H1 (cell line): ENCODE data around the gene OR2K2. TPM values are rescaled to one million over a fixed set of nuclear protein-coding genes. Genes with fewer than 3 reads are reported as not detected.

Experiments
- CTCF ChIA-PET: fragments of 300-600 bp; sonication (Branson Sonifier 250); formaldehyde crosslinking; loops from one replicate; lab custom pipeline; 2021; ENCODE audit not compliant: partially characterized antibody; lab: Charles Lee
- POLR2A ChIA-PET: fragments of 300-600 bp; sonication (Branson Sonifier 250); formaldehyde crosslinking; loops from one replicate; lab custom pipeline; 2021; ENCODE audit warnings: inconsistent platforms; ENCODE audit not compliant: partially characterized antibody; lab: Charles Lee
- DNase-seq, 2 experiments: peaks; one replicate each; pipeline versions ENCODE4 v3.0.0 to v3.0.0-alpha.2; 2010 to 2022; ENCODE audit warnings: low spot score in 2 of 2, low read depth in 1 of 2, mixed read lengths in 1 of 2
- FAIRE-seq: peaks from 2 replicates; lab custom pipeline; 2011; peaks lifted over from hg19 to GRCh38; lab: Jason Lieb, UNC
- H2AFZ ChIP-seq: 2 replicates; pipeline ENCODE4 v1.8.1; 2012; ENCODE audit warnings: low read length, inconsistent platforms
- H2AK5ac ChIP-seq: 2 replicates; pipeline ENCODE4 v1.6.1; 2013; ENCODE audit warnings: low read depth, low read length
- H2BK120ac ChIP-seq: replicated peaks from 2 replicates; pipeline ENCODE3; 2013; ENCODE audit warnings: low read depth, low read length, inconsistent platforms
- H2BK12ac ChIP-seq: 2 replicates; pipeline ENCODE4 v1.6.1; 2013; ENCODE audit warnings: low read depth, low read length
- H2BK15ac ChIP-seq: 2 replicates; pipeline ENCODE4 v1.6.1; 2013; ENCODE audit warnings: low read length
- H2BK20ac ChIP-seq: 2 replicates; pipeline ENCODE4 v1.6.1; 2013; ENCODE audit warnings: low read length
- H2BK5ac ChIP-seq: 2 replicates; pipeline ENCODE4 v1.6.1; 2013; ENCODE audit warnings: low read depth, low read length
- H3K14ac ChIP-seq: 2 replicates; pipeline ENCODE4 v1.6.1; 2013; ENCODE audit warnings: inconsistent platforms; ENCODE audit not compliant: insufficient read length
- H3K18ac ChIP-seq: 2 replicates; pipeline ENCODE4 v1.6.1; 2013; ENCODE audit warnings: low read length; ENCODE audit errors: extremely low read depth
- H3K23ac ChIP-seq: 2 replicates; pipeline ENCODE4 v1.6.1; 2013; ENCODE audit warnings: inconsistent platforms; ENCODE audit not compliant: insufficient read length
- H3K23me2 ChIP-seq: 2 replicates; pipeline ENCODE4 v1.6.1; 2013; ENCODE audit warnings: low read depth, low read length
- H3K27ac ChIP-seq: 2 replicates; pipeline ENCODE4 v1.6.1; 2011; ENCODE audit warnings: low read depth, low read length, inconsistent platforms
- H3K27me3 ChIP-seq, 4 experiments: replicated peaks in 1 of 4; 1 replicate in 1 of 4; 2 replicates in 3 of 4; pipeline versions ENCODE4 v1.6.1 to v1.8.1; 2011 to 2013; ENCODE audit warnings: low read length in 3 of 4, mild to moderate bottlenecking in 3 of 4, inconsistent platforms in 2 of 4, mixed read lengths in 2 of 4, moderate library complexity in 1 of 4; ENCODE audit not compliant: control insufficient read depth in 3 of 4, insufficient read depth in 3 of 4; ENCODE audit errors: extremely low read depth in 1 of 4
- H3K36me3 ChIP-seq, 4 experiments: 2 replicates each; pipeline versions ENCODE4 v1.6.1 to v1.8.1; 2011 to 2013; ENCODE audit warnings: mild to moderate bottlenecking in 4 of 4, low read length in 3 of 4, moderate library complexity in 2 of 4, control low read depth in 1 of 4, inconsistent platforms in 1 of 4; ENCODE audit not compliant: insufficient read depth in 4 of 4, control insufficient read depth in 2 of 4
- H3K4ac ChIP-seq: replicated peaks from 2 replicates; pipeline ENCODE3; 2013; ENCODE audit warnings: low read length, low read depth, mixed read lengths, inconsistent platforms; ENCODE audit not compliant: insufficient read length
- H3K4me1 ChIP-seq, 4 experiments: replicated peaks in 1 of 4; 1 replicate in 1 of 4; 2 replicates in 3 of 4; pipeline versions ENCODE4 v1.6.1 to v1.8.1; 2011 to 2013; ENCODE audit warnings: low read length in 3 of 4, inconsistent platforms in 2 of 4, mixed read lengths in 1 of 4; ENCODE audit not compliant: insufficient read depth in 4 of 4, control insufficient read depth in 3 of 4
- H3K4me2 ChIP-seq, 2 experiments: 2 replicates each; pipeline versions ENCODE4 v1.6.1 to v1.8.1; 2011 to 2013; ENCODE audit warnings: low read depth in 2 of 2, low read length in 2 of 2, control low read depth in 1 of 2, inconsistent platforms in 1 of 2, mild to moderate bottlenecking in 1 of 2; ENCODE audit not compliant: insufficient read depth in 1 of 2
- H3K4me3 ChIP-seq, 4 experiments: fragments of 200-600, 300-600 bp in 1 of 4; sonication (generic), shearing (Covaris generic), sonication (Bioruptor Twin) in 1 of 4; 2 replicates each; pipeline versions ENCODE4 v1.5.1 to v1.8.1; 2011 to 2016; ENCODE audit warnings: low read length in 4 of 4, low read depth in 3 of 4, control low read depth in 2 of 4, inconsistent platforms in 2 of 4, mild to moderate bottlenecking in 2 of 4, mixed read lengths in 1 of 4, moderate library complexity in 1 of 4; ENCODE audit not compliant: insufficient read depth in 2 of 4; ENCODE audit errors: extremely low read depth in 1 of 4
- H3K56ac ChIP-seq: replicated peaks from 2 replicates; pipeline ENCODE3; 2013; ENCODE audit warnings: low read depth, mild to moderate bottlenecking, mixed read lengths, low read length, inconsistent platforms; ENCODE audit not compliant: insufficient read length
- H3K79me1 ChIP-seq: 2 replicates; pipeline ENCODE4 v1.6.1; 2013; ENCODE audit warnings: low read depth, low read length, control low read depth
- H3K79me2 ChIP-seq, 2 experiments: 2 replicates each; pipeline versions ENCODE4 v1.6.1 to v1.8.1; 2012 to 2013; ENCODE audit warnings: low read length in 2 of 2, mild to moderate bottlenecking in 2 of 2, inconsistent platforms in 1 of 2; ENCODE audit not compliant: insufficient read depth in 2 of 2, control insufficient read depth in 1 of 2
- H3K9ac ChIP-seq, 4 experiments: replicated peaks in 1 of 4; 1 replicate in 1 of 4; 2 replicates in 3 of 4; pipeline versions ENCODE4 v1.6.1 to v1.8.1; 2011 to 2013; ENCODE audit warnings: low read depth in 3 of 4, low read length in 3 of 4, control low read depth in 2 of 4, mild to moderate bottlenecking in 2 of 4, moderate library complexity in 2 of 4, inconsistent platforms in 1 of 4; ENCODE audit errors: extremely low read depth in 1 of 4
- H3K9me3 ChIP-seq, 2 experiments: 2 replicates each; pipeline versions ENCODE4 v1.6.1 to v1.8.1; 2012 to 2013; ENCODE audit warnings: mild to moderate bottlenecking in 2 of 2, moderate library complexity in 2 of 2, control low read depth in 1 of 2, inconsistent platforms in 1 of 2, low read depth in 1 of 2, low read length in 1 of 2, mixed read lengths in 1 of 2; ENCODE audit not compliant: insufficient read depth in 2 of 2
- H4K20me1 ChIP-seq, 2 experiments: replicated peaks in 1 of 2; 2 replicates each; pipeline versions ENCODE3 to v1.8.1; 2011 to 2013; ENCODE audit warnings: inconsistent platforms in 2 of 2, low read length in 2 of 2, mild to moderate bottlenecking in 1 of 2; ENCODE audit not compliant: insufficient read depth in 2 of 2, control insufficient read depth in 1 of 2
- H4K5ac ChIP-seq: 2 replicates; pipeline ENCODE4 v1.6.1; 2013; ENCODE audit warnings: low read length, low read depth, mixed read lengths, inconsistent platforms; ENCODE audit not compliant: insufficient read length
- H4K8ac ChIP-seq: 2 replicates; pipeline ENCODE4 v1.8.0; 2013; ENCODE audit warnings: mild to moderate bottlenecking, moderate library complexity, low read length, inconsistent platforms; ENCODE audit not compliant: insufficient read depth; ENCODE audit errors: extremely low read depth
- H4K91ac ChIP-seq: replicated peaks from 2 replicates; pipeline ENCODE3; 2013; ENCODE audit warnings: low read length, mixed read lengths, inconsistent platforms; ENCODE audit not compliant: insufficient read length
- BACH1 ChIP-seq: IDR thresholded peaks from 2 replicates; pipeline ENCODE4 v1.6.1; 2012; ENCODE audit warnings: low read length, improper control_type of control experiment
- CBX8 ChIP-seq: fragments of 300-800, 300-1000 bp; sonication (generic); IDR thresholded peaks from 2 replicates; pipeline ENCODE4 v1.7.1; 2016; ENCODE audit warnings: low read depth, low read length, borderline replicate concordance
- EP300 ChIP-seq, 2 experiments: IDR thresholded peaks; 1 replicate in 1 of 2; 2 replicates in 1 of 2; pipeline ENCODE4 v1.6.1; 2011 to 2012; ENCODE audit warnings: low read depth in 2 of 2, low read length in 2 of 2, mild to moderate bottlenecking in 2 of 2, borderline replicate concordance in 1 of 2, inconsistent platforms in 1 of 2, moderate library complexity in 1 of 2
- FOSL1 ChIP-seq: IDR thresholded peaks from 2 replicates; pipeline ENCODE4 v1.6.1; 2011; ENCODE audit warnings: mild to moderate bottlenecking, low read depth, low read length, moderate library complexity; ENCODE audit not compliant: insufficient read depth
- JUND ChIP-seq: IDR thresholded peaks from 2 replicates; pipeline ENCODE4 v1.6.1; 2011; ENCODE audit warnings: mild to moderate bottlenecking, improper control_type of control experiment, low read length
- RNF2 ChIP-seq: fragments of 200-900, 300-1000 bp; sonication (generic); IDR thresholded peaks from 2 replicates; pipeline ENCODE4 v1.7.1; 2016; ENCODE audit warnings: borderline replicate concordance, low read depth, mild to moderate bottlenecking, antibody characterized with exemption, low read length; ENCODE audit not compliant: poor library complexity, severe bottlenecking; ENCODE audit errors: missing control alignments
- RXRA ChIP-seq: IDR thresholded peaks from 2 replicates; pipeline ENCODE4 v1.6.1; 2011; ENCODE audit warnings: low read depth, mild to moderate bottlenecking, low read length, moderate library complexity; ENCODE audit not compliant: insufficient read depth
- SAP30 ChIP-seq: fragments of 300-600 bp; sonication (generic); IDR thresholded peaks from 2 replicates; pipeline ENCODE4 v1.7.1; 2012; ENCODE audit warnings: low read length, moderate library complexity, mild to moderate bottlenecking, inconsistent platforms; ENCODE audit not compliant: insufficient read depth, insufficient replicate concordance
- SRF ChIP-seq: IDR thresholded peaks from 2 replicates; pipeline ENCODE4 v1.6.1; 2011; ENCODE audit warnings: mild to moderate bottlenecking, low read depth, low read length, moderate library complexity
- WGBS, 2 experiments: shearing (Covaris generic) in 1 of 2; methylation state at CpG; one replicate each; pipeline versions ENCODE4 v1.1.6 to v1.1.7; 2013 to 2015; ENCODE audit warnings: low lambda C conversion rate in 2 of 2, mixed read lengths in 2 of 2, inconsistent platforms in 1 of 2, low coverage in 1 of 2, missing lambda C conversion rate in 1 of 2; ENCODE audit not compliant: insufficient replicate concordance in 2 of 2, insufficient coverage in 1 of 2, insufficient read length in 1 of 2; ENCODE audit errors: extremely low coverage in 1 of 2, missing lambda C conversion rate in 1 of 2; 5-methylcytosine and 5-hydroxymethylcytosine counted together
- polyA plus RNA-seq, 7 experiments: library from polyadenylated mRNA; depleted of rRNA in 3 of 7; stranded (reverse) in 5 of 7; unstranded in 2 of 7; fragments of >200 nt in 5 of 7; fragments of 200-250 nt in 2 of 7; gene quantifications; 1 replicate in 5 of 7; 2 replicates in 1 of 7; 4 replicates in 1 of 7; pipeline versions ENCODE4 v1.2.1 to v1.2.3, GENCODE V29; 2011 to 2013; ENCODE audit warnings: missing spikeins in 2 of 7, mixed read lengths in 2 of 7
- total RNA-seq: library from RNA; stranded (reverse); fragmentation: NEBNext Ultra II Directional; extraction: Animal tissue kit (Norgen Biotek cat#: 25700); gene quantifications from 2 replicates; pipeline ENCODE4 v1.2.1, GENCODE V29; 2021
- TF ChIP-seq, protein P1 (sequence below): IDR thresholded peaks from 2 replicates; pipeline ENCODE4 v1.6.1; 2012; ENCODE audit warnings: inconsistent platforms

The OR2K2 gene
- total and polyA plus RNA-seq, 2 of the 8 experiments (the other 6 are each of a cell fraction or from before 2014, with no cell fraction given): not detected

GRCh38 chr9:111282845-111283244 lies 47.2 kb downstream of the OR2K2 start:
- CTCF ChIA-PET: no interaction called here
- Histone ChIP-seq H4K20me1 (no peaks in the 10 kb centered on the region), H3K4me2 (no peak overlapping the region), H2AFZ (0 out of 2 replicates have a peak overlapping the region, but pooled peaks have one; percentile 14), H2BK120ac (no peak overlapping the region), H3K23me2 (no peaks in the 10 kb centered on the region; the same call in none of the 2 replicates), H4K91ac (no peak overlapping the region), H3K79me2 (no peaks in the 10 kb centered on the region), H3K4me1 (no peaks in the 10 kb centered on the region), H3K27me3 (no peaks in the 10 kb centered on the region), H2AK5ac (no peak overlapping the region), H3K27ac (no peak overlapping the region), H3K14ac (no peak overlapping the region), H3K4ac (no peak overlapping the region), H2BK12ac (no peak overlapping the region), H3K36me3 (no peaks in the 10 kb centered on the region), H3K4me3 (no peak overlapping the region), H3K23ac (no peak overlapping the region), H2BK20ac (no peak overlapping the region), H3K18ac (no peak overlapping the region), H2BK15ac (no peak overlapping the region), H3K9ac (no peak overlapping the region), H3K9me3 (no peaks in the 10 kb centered on the region), H4K8ac (no peak overlapping the region), H3K56ac (no peak overlapping the region), H2BK5ac (no peak overlapping the region), H3K79me1 (no peaks in the 10 kb centered on the region), H4K5ac (no peak overlapping the region)
- FAIRE-seq (no peak), DNase-seq (no peak)
- POLR2A ChIA-PET: no interaction called here
- 96% methylated on average over 2 of the region's 2 CpGs; no CpG with 5 or more reads in 1 of the 2 experiments for WGBS, 2 experiments
- TF ChIP-seq SAP30: no peak
- no peak for TF ChIP-seq FOSL1
- TF ChIP-seq BACH1: no peak
- TF ChIP-seq, protein P1, sequence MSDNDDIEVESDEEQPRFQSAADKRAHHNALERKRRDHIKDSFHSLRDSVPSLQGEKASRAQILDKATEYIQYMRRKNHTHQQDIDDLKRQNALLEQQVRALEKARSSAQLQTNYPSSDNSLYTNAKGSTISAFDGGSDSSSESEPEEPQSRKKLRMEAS: no peak
- no peak for TF ChIP-seq JUND
- TF ChIP-seq CBX8: no peak
- TF ChIP-seq EP300 (IDR thresholded peaks at IDR 0.05; ENCODE audit: borderline replicate concordance in 1 of 2, low read depth in 2 of 2, low read length in 2 of 2): no peak
- no peak for TF ChIP-seq RNF2
- no peak for TF ChIP-seq SRF
- no peak for TF ChIP-seq RXRA
